ENCODE measurements around the gene PBX1.

DNA sequence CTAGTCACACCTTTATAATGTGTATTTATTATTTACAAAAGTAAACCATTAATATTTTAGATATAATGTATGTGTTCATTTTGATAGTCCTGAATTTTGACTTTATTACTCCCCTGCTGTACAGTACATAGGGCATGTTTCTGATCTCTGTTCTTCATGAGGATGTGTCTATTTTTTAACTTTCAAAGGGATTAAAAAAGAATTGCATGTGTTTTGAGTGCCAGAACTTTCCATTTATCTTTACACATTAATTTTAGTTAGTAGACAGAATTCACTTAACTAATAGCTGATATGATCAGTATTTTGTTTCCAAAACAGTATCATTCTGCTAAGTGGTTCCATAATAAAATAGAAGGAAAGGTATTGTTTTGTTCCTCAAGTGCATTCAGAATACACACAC lies 3.1 kb downstream of the PBX1 start:
- TF ChIP-seq, protein P1, sequence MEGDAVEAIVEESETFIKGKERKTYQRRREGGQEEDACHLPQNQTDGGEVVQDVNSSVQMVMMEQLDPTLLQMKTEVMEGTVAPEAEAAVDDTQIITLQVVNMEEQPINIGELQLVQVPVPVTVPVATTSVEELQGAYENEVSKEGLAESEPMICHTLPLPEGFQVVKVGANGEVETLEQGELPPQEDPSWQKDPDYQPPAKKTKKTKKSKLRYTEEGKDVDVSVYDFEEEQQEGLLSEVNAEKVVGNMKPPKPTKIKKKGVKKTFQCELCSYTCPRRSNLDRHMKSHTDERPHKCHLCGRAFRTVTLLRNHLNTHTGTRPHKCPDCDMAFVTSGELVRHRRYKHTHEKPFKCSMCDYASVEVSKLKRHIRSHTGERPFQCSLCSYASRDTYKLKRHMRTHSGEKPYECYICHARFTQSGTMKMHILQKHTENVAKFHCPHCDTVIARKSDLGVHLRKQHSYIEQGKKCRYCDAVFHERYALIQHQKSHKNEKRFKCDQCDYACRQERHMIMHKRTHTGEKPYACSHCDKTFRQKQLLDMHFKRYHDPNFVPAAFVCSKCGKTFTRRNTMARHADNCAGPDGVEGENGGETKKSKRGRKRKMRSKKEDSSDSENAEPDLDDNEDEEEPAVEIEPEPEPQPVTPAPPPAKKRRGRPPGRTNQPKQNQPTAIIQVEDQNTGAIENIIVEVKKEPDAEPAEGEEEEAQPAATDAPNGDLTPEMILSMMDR (conservative IDR thresholded peaks at IDR 0.05; ENCODE audit: low read depth in 2 of 2), result no peak
- TF ChIP-seq EZH2 (IDR thresholded peaks at IDR 0.05; ENCODE audit: low read depth, unreplicated experiment) (no peak), EZH2phosphoT487 (IDR thresholded peaks at IDR 0.05; ENCODE audit: unreplicated experiment) (no peak)
- TF ChIP-seq, protein P2, sequence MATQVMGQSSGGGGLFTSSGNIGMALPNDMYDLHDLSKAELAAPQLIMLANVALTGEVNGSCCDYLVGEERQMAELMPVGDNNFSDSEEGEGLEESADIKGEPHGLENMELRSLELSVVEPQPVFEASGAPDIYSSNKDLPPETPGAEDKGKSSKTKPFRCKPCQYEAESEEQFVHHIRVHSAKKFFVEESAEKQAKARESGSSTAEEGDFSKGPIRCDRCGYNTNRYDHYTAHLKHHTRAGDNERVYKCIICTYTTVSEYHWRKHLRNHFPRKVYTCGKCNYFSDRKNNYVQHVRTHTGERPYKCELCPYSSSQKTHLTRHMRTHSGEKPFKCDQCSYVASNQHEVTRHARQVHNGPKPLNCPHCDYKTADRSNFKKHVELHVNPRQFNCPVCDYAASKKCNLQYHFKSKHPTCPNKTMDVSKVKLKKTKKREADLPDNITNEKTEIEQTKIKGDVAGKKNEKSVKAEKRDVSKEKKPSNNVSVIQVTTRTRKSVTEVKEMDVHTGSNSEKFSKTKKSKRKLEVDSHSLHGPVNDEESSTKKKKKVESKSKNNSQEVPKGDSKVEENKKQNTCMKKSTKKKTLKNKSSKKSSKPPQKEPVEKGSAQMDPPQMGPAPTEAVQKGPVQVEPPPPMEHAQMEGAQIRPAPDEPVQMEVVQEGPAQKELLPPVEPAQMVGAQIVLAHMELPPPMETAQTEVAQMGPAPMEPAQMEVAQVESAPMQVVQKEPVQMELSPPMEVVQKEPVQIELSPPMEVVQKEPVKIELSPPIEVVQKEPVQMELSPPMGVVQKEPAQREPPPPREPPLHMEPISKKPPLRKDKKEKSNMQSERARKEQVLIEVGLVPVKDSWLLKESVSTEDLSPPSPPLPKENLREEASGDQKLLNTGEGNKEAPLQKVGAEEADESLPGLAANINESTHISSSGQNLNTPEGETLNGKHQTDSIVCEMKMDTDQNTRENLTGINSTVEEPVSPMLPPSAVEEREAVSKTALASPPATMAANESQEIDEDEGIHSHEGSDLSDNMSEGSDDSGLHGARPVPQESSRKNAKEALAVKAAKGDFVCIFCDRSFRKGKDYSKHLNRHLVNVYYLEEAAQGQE (IDR thresholded peaks at IDR 0.05; ENCODE audit: unreplicated experiment), result no peak

All from GM23338 (cell line).